Measurements from ENCODE around the gene ARRB1. TPM values are rescaled to one million over a fixed set of nuclear protein-coding genes. Genes with fewer than 3 reads are reported as not detected.

The ARRB1 gene
- total and polyA plus RNA-seq, 2 of the 13 experiments (the other 11 are each of a cell fraction or from before 2014, with no cell fraction given), result 22.5 to 35.7 TPM

DNA sequence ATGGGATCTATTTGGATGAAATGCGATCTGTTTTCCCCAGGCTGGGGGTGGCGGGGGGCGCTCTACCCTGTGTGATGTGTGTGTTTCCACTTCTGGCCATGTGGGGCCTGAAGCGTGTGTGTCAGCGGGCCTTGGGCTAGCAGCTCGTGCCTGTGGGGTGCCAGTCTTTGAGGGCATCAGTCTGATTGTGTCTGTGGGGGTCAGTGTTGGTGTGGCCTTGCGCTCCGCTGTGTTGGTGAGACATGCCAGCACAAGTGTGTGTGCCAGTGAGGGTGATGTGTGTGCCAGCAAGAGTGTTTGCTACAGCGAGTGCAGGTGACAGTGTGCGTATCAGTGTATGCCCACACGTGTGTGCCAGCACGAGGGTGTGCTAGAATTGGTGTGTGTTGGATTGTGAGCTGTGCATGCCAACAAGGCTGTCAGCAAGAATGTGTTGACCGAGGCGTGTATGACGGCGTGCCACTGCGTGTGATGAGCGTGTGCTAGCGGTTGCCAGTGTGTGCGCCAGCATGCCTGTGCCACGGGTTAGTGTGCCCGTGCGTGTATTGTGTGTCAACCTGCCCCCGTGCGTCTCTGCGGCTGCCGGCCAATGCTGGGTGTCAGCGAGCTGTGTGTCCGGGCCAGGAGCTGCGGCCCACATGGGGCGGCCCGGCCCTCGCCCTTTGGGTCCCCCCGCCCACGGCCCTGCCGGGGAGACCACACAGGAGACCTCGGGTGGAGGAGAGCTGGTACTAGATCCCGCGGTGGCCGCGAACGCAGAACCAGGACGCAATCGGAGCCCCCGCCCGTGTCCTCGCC, 519 bp downstream of the ARRB1 start (continued):
- peak; percentile 64; the same call in 1 of the 2 replicates for TF ChIP-seq FUBP1 (CRISPR knock-in tag; IDR thresholded peaks at IDR 0.05; ENCODE audit: borderline replicate concordance)
- no peak for TF ChIP-seq RCOR2 (CRISPR knock-in tag; IDR thresholded peaks at IDR 0.05)
- TF ChIP-seq ZNF3 (CRISPR knock-in tag; IDR thresholded peaks at IDR 0.05), result no peak
- TF ChIP-seq ZNF597 (CRISPR knock-in tag; IDR thresholded peaks at IDR 0.05), result no peak; the same call in 1 of the 2 replicates
- TF ChIP-seq RFX3 (CRISPR knock-in tag; IDR thresholded peaks at IDR 0.05), result no peak
- TF ChIP-seq SIN3B (IDR thresholded peaks at IDR 0.05; ENCODE audit: low read length), result no peak
- TF ChIP-seq GLI4 (CRISPR knock-in tag; IDR thresholded peaks at IDR 0.05; ENCODE audit: borderline replicate concordance), result no peak
- no peak for TF ChIP-seq ZSCAN22 (CRISPR knock-in tag; IDR thresholded peaks at IDR 0.05)
- TF ChIP-seq KIAA2018 (CRISPR knock-in tag; IDR thresholded peaks at IDR 0.05; ENCODE audit: borderline replicate concordance), result no peak
- no peak for TF ChIP-seq MAFF (IDR thresholded peaks at IDR 0.05; ENCODE audit: low read depth, low read length)
- TF ChIP-seq CEBPG (CRISPR knock-in tag; IDR thresholded peaks at IDR 0.05), result no peak
- TF ChIP-seq FOXJ3 (CRISPR knock-in tag; IDR thresholded peaks at IDR 0.05; ENCODE audit: borderline replicate concordance), result no peak
- TF ChIP-seq YEATS4 (CRISPR knock-in tag; IDR thresholded peaks at IDR 0.05; ENCODE audit: borderline replicate concordance), result 0 out of 2 replicates have a peak, but pooled peaks have one; percentile 26
- no peak for TF ChIP-seq MED8 (CRISPR knock-in tag; IDR thresholded peaks at IDR 0.05; ENCODE audit: insufficient replicate concordance)
- peak; percentile 56; the same call in 1 of the 2 replicates for TF ChIP-seq CCDC6 (CRISPR knock-in tag; IDR thresholded peaks at IDR 0.05)
- no peak for TF ChIP-seq ZSCAN30 (CRISPR knock-in tag; IDR thresholded peaks at IDR 0.05)
- TF ChIP-seq GFI1 (CRISPR knock-in tag; IDR thresholded peaks at IDR 0.05; ENCODE audit: borderline replicate concordance), result 0 out of 2 replicates have a peak, but pooled peaks have one; percentile 36
- no peak for TF ChIP-seq ZNF234 (CRISPR knock-in tag; conservative IDR thresholded peaks at IDR 0.05)
